ENCODE measurements around the gene ATF5.
"Not testable (repeated sequence)": the region's sequence is repeated elsewhere in the genome, so short reads cannot be mapped to it uniquely, and the experiment has no call there.

- TF ChIP-seq CTCF (IDR thresholded peaks at IDR 0.05; ENCODE audit: poor library complexity); EZH2 (IDR thresholded peaks at IDR 0.05; ENCODE audit: borderline replicate concordance); EZH2phosphoT487 (IDR thresholded peaks at IDR 0.05; ENCODE audit: low read depth, severe bottlenecking, unreplicated experiment): not testable (repeated sequence)
Measured at GRCh38 chr19:49958596-49958995, 29.6 kb downstream of the ATF5 start.
